ENCODE data around the gene SLC5A6.

GRCh38 chr2:27245116-27245515 lies 33.0 kb upstream of the SLC5A6 start:
- TF ChIP-seq CTCF (IDR thresholded peaks at IDR 0.05) = no peak
- no peak for TF ChIP-seq ZFX (IDR thresholded peaks at IDR 0.05; ENCODE audit: borderline replicate concordance)
